Sigmoid colon (tissue), 4 donors: ENCODE measurements around the gene HDGFL2.

Experiments used
- CTCF ChIP-seq, 4 experiments: fragments of 450-650 bp in 3 of 4; fragments of 200-600 bp in 1 of 4; IDR thresholded peaks; one replicate each; pipeline ENCODE4 v1.5.1; 2016 to 2019; ENCODE audit warnings: antibody characterized with exemption in 4 of 4, mild to moderate bottlenecking in 3 of 4, moderate library complexity in 2 of 4
- EP300 ChIP-seq, 4 donors: sonication (generic); formaldehyde crosslinking; IDR thresholded peaks; one replicate each; pipeline ENCODE4 v1.6.1; 2017; ENCODE audit warnings: antibody characterized with exemption in 4 of 4
- POLR2A ChIP-seq, 2 donors: fragments of 450-650 bp; IDR thresholded peaks; one replicate each; pipeline ENCODE4 v1.6.1; 2016; ENCODE audit warnings: antibody characterized with exemption in 2 of 2, mild to moderate bottlenecking in 2 of 2, moderate library complexity in 2 of 2
- POLR2AphosphoS5 ChIP-seq, 4 donors: sonication (generic); formaldehyde crosslinking; IDR thresholded peaks; one replicate each; pipeline ENCODE4 v1.6.1; 2017; ENCODE audit warnings: antibody characterized with exemption in 4 of 4

GRCh38 chr19:4472174-4472974 lies at the start of gene HDGFL2:
- TF ChIP-seq POLR2A (IDR thresholded peaks at IDR 0.05) (no peak), CTCF (IDR thresholded peaks at IDR 0.05) (no peak), POLR2AphosphoS5 (IDR thresholded peaks at IDR 0.05) (peak in 2 of 4 donors; percentile 12 to 47), EP300 (IDR thresholded peaks at IDR 0.05) (no peak)
